ENCODE results near the gene LSS. TPM values are rescaled to one million over a fixed set of nuclear protein-coding genes. Genes with fewer than 3 reads are reported as not detected.

The LSS gene
- total and polyA plus RNA-seq, 2 of the 4 experiments (the other 2 are of a cell fraction), result 43.4 to 58.1 TPM

DNA sequence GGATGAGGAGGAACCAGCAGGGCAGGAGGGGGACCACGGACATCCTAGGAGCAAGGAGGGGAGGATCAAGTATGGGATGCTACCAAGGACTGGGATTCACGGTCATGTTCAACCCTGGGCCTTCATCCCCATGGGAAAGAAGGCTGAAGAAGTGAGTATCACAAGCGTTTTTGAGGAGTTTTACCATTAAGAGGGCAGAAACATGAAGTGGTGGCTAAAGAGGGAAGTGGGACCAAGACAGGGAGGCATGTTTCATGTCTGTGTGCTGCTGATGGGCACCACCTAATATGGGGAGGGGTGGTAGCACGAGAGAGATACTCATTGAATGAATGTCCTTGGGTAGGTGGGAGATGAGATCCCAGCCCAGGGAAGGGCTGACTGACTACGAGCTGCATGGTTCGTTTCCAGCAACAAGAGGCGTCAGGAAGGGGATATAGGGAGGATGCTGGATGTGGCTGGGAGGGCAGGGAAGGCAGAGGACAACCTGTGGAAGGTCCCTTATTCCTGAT lies 11.3 kb upstream of the LSS start:
- Histone ChIP-seq H4K91ac (ENCODE audit: insufficient read depth, low read depth, low read length) (no peak overlapping the region), H3K4me2 (ENCODE audit: low read depth, low read length) (no peak overlapping the region), H3K79me1 (ENCODE audit: low read depth in 1 of 2, low read length in 2 of 2) (peaks cover 0 to 19% of the 10 kb centered on the region in 2 experiments; a peak in 3 of 4 replicates), H4K5ac (ENCODE audit: low read depth, low read length) (no peak overlapping the region), H2AK9ac (replicated peaks; ENCODE audit: low read depth, low read length, poor library complexity) (no peak overlapping the region), H2BK5ac (ENCODE audit: low read depth, low read length, poor library complexity, severe bottlenecking) (no peak overlapping the region), H3K27me3 (ENCODE audit: control insufficient read depth, insufficient read depth, low read length) (no peaks in the 10 kb centered on the region), H2AK5ac (ENCODE audit: low read depth, low read length) (no peak overlapping the region), H2BK120ac (ENCODE audit: low read depth, low read length) (no peak overlapping the region), H2AFZ (replicated peaks; ENCODE audit: low read length, poor library complexity) (no peak overlapping the region), H3K4me1 (ENCODE audit: control insufficient read depth, insufficient read depth, low read length) (no peaks in the 10 kb centered on the region; the same call in 1 of the 2 replicates), H3K36me3 (ENCODE audit: control insufficient read depth, insufficient read depth, low read length) (peaks cover 68% of the 10 kb centered on the region), H3K9ac (ENCODE audit: low read depth, low read length) (no peak overlapping the region), H3K23ac (ENCODE audit: low read depth, low read length) (no peak overlapping the region), H3K9me3 (ENCODE audit: control insufficient read depth, insufficient read depth, low read length) (no peaks in the 10 kb centered on the region), H2BK20ac (ENCODE audit: low read depth, low read length) (no peak overlapping the region), H4K20me1 (ENCODE audit: insufficient read depth, low read length) (no peaks in the 10 kb centered on the region), H3K4me3 (ENCODE audit: insufficient read depth, low read depth, low read length) (no peak overlapping the region), H3K27ac (ENCODE audit: insufficient read depth, low read length) (no peak overlapping the region), H3K14ac (replicated peaks; ENCODE audit: low read depth, low read length) (no peak overlapping the region), H3K18ac (ENCODE audit: low read depth, low read length) (no peak overlapping the region), H3K4ac (ENCODE audit: low read depth, low read length) (no peak overlapping the region), H3K9me1 (ENCODE audit: insufficient read depth, low read length) (peaks cover 13% of the 10 kb centered on the region), H3K56ac (ENCODE audit: extremely low read depth, insufficient read depth, low read length) (no peak overlapping the region), H2BK15ac (ENCODE audit: low read depth, low read length) (no peak overlapping the region), H4K8ac (ENCODE audit: low read depth in 2 of 2, low read length in 2 of 2) (no peak overlapping the region)
- no peak for ATAC-seq (ENCODE audit: low read depth)
- dilution Hi-C loops (cut with HindIII; ENCODE audit: low sequenced_read_pairs, unreplicated experiment) (no loop called here), in situ Hi-C loops (cut with MboI; ENCODE audit: low sequenced_read_pairs) (no loop called here), intact Hi-C loops (cut with micrococcal nuclease) (loop anchor here (5.0 kb wide), 1 partner anchor 42 kb away; no protein-coding TSS in a partner anchor)
- WGBS, 2 experiments (ENCODE audit: extremely low coverage in 2 of 2, insufficient read length in 1 of 2), result 82% methylated on average over 2 of the region's 7 CpGs; no CpG with 5 or more reads in 1 of the 2 experiments
- CTCF ChIA-PET, result no interaction called here
- POLR2A ChIA-PET (ENCODE audit: unreplicated experiment), result no interaction called here
- no peak for TF ChIP-seq RAD21 (IDR thresholded peaks at IDR 0.05; ENCODE audit: low read length)
- no peak for TF ChIP-seq POLR2A (IDR thresholded peaks at IDR 0.05; ENCODE audit: low read depth, low read length)
- no peak for TF ChIP-seq ELK1 (IDR thresholded peaks at IDR 0.05; ENCODE audit: borderline replicate concordance, low read depth, low read length)
- TF ChIP-seq, protein P1, sequence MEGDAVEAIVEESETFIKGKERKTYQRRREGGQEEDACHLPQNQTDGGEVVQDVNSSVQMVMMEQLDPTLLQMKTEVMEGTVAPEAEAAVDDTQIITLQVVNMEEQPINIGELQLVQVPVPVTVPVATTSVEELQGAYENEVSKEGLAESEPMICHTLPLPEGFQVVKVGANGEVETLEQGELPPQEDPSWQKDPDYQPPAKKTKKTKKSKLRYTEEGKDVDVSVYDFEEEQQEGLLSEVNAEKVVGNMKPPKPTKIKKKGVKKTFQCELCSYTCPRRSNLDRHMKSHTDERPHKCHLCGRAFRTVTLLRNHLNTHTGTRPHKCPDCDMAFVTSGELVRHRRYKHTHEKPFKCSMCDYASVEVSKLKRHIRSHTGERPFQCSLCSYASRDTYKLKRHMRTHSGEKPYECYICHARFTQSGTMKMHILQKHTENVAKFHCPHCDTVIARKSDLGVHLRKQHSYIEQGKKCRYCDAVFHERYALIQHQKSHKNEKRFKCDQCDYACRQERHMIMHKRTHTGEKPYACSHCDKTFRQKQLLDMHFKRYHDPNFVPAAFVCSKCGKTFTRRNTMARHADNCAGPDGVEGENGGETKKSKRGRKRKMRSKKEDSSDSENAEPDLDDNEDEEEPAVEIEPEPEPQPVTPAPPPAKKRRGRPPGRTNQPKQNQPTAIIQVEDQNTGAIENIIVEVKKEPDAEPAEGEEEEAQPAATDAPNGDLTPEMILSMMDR (conservative IDR thresholded peaks at IDR 0.05; ENCODE audit: low read depth, low read length), result no peak
- no peak for TF ChIP-seq RFX5 (IDR thresholded peaks at IDR 0.05; ENCODE audit: low read depth, low read length)
- no peak for TF ChIP-seq MXI1 (IDR thresholded peaks at IDR 0.05; ENCODE audit: borderline replicate concordance, low read depth, low read length)
- no peak for TF ChIP-seq USF2 (IDR thresholded peaks at IDR 0.05; ENCODE audit: low read depth, low read length)
- no peak for TF ChIP-seq RCOR1 (IDR thresholded peaks at IDR 0.05; ENCODE audit: insufficient replicate concordance, low read length)
- no peak for TF ChIP-seq FOS (IDR thresholded peaks at IDR 0.05; ENCODE audit: low read depth, low read length)
- no peak for TF ChIP-seq MAFK (IDR thresholded peaks at IDR 0.05; ENCODE audit: low read depth, low read length)
- TF ChIP-seq MAZ (IDR thresholded peaks at IDR 0.05; ENCODE audit: borderline replicate concordance, low read depth, low read length), result no peak
- TF ChIP-seq SMC3 (IDR thresholded peaks at IDR 0.05; ENCODE audit: low read depth, low read length), result no peak
- no peak for TF ChIP-seq CEBPB (IDR thresholded peaks at IDR 0.05; ENCODE audit: low read depth, low read length)
- TF ChIP-seq CHD1 (IDR thresholded peaks at IDR 0.05; ENCODE audit: low read depth, low read length), result no peak
- no peak for TF ChIP-seq BHLHE40 (IDR thresholded peaks at IDR 0.05; ENCODE audit: low read depth, low read length)
- no peak for TF ChIP-seq NFE2L2 (IDR thresholded peaks at IDR 0.05; ENCODE audit: low read depth, low read length)
- DNase-seq, result no peak
- BruUV-seq (replicated peaks), result no TSS peak
